Thyroid gland (tissue), 4 donors: ENCODE results near the gene AP4B1. TPM values are rescaled to one million over a fixed set of nuclear protein-coding genes. Genes with fewer than 3 reads are reported as not detected.

Source experiments
- DNase-seq, 2 donors: peaks; one replicate each; pipeline ENCODE4 v3.0.0-alpha.2; 2019
- H3K27ac ChIP-seq, 3 donors: fragments of 200-600 bp; sonication (generic); 1 replicate in 2 of 3; 2 replicates in 1 of 3; pipeline ENCODE4 v1.5.1; 2016 to 2019; ENCODE audit warnings: mild to moderate bottlenecking in 1 of 3, moderate library complexity in 1 of 3
- H3K27me3 ChIP-seq: fragments of 200-600 bp; sonication (generic); one replicate; pipeline ENCODE4 v1.5.1; 2019
- H3K36me3 ChIP-seq, 2 donors: fragments of 200-600 bp; sonication (generic); one replicate each; pipeline ENCODE4 v1.5.1; 2016 to 2019
- H3K4me1 ChIP-seq, 2 donors: fragments of 200-600 bp; sonication (generic); one replicate each; pipeline ENCODE4 v1.5.1; 2017 to 2019
- H3K4me3 ChIP-seq, 3 donors: fragments of 200-600 bp; sonication (generic); replicated peaks in 1 of 3; 1 replicate in 2 of 3; 2 replicates in 1 of 3; pipeline ENCODE4 v1.5.1; 2016; ENCODE audit warnings: mild to moderate bottlenecking in 1 of 3
- H3K9me3 ChIP-seq: fragments of 200-600 bp; sonication (generic); one replicate; pipeline ENCODE4 v1.5.1; 2017
- CTCF ChIP-seq, 6 experiments: fragments of 200-600 bp in 3 of 6; fragments of 450-650 bp in 3 of 6; sonication (generic) in 3 of 6; IDR thresholded peaks; one replicate each; pipeline ENCODE4 v1.5.1; 2016 to 2019; ENCODE audit warnings: antibody characterized with exemption in 6 of 6, mild to moderate bottlenecking in 2 of 6, inconsistent platforms in 1 of 6, moderate library complexity in 1 of 6
- POLR2A ChIP-seq, 2 donors: fragments of 450-650 bp; IDR thresholded peaks; one replicate each; pipeline ENCODE4 v1.6.1; 2017; ENCODE audit warnings: antibody characterized with exemption in 2 of 2, mild to moderate bottlenecking in 2 of 2, moderate library complexity in 1 of 2
- WGBS, 2 donors: methylation state at CpG; one replicate each; pipeline ENCODE4 v1.1.5; 2017; 5-methylcytosine and 5-hydroxymethylcytosine counted together
- intact Hi-C: fragments of 100-400 bp; cut with DNase I; formaldehyde crosslinking; loops from one replicate; pipeline ENCODE4 v1.15.1; 2023
- total RNA-seq, 4 donors: library from RNA; depleted of rRNA; stranded (reverse); fragments of >200 nt; gene quantifications; one replicate each; pipeline ENCODE4 v1.2.3, GENCODE V29; 2016

The AP4B1 gene
- total RNA-seq, 4 donors from 2014 or later = 9.7 to 14.8 (median 14.0) TPM

GRCh38 chr1:113890816-113891215 lies 13.8 kb downstream of the AP4B1 start:
- 50 to 71% methylated on average over 2 of the region's 2 CpGs for WGBS, 2 donors
- DNase-seq = no peak
- intact Hi-C loops = no loop called here
- H3K27ac ChIP-seq = no peak overlapping the region
- no peaks in the 10 kb centered on the region for H3K9me3 ChIP-seq
- H3K36me3 ChIP-seq = peaks cover 0 to 8% of the 10 kb centered on the region in 2 donors
- H3K4me1 ChIP-seq = peaks cover 7 to 8% of the 10 kb centered on the region in 2 donors
- TF ChIP-seq POLR2A (IDR thresholded peaks at IDR 0.05) (no peak), CTCF (IDR thresholded peaks at IDR 0.05) (no peak)
- no peak overlapping the region for H3K4me3 ChIP-seq
- no peaks in the 10 kb centered on the region for H3K27me3 ChIP-seq

GRCh38 chr1:113887402-113888175 lies 17.0 kb downstream of the AP4B1 start, which contains the start of gene BCL2L15:
BCL2L15 (minus strand) TSS chr1:113887581; CDS start chr1:113887375, 206 bp downstream.
- Histone ChIP-seq H3K4me1 (peaks cover 7 to 8% of the 10 kb centered on the region in 2 donors), H3K27ac (no peak within 1 kb of the TSS)
- TF ChIP-seq POLR2A (IDR thresholded peaks at IDR 0.05) (no peak), CTCF (IDR thresholded peaks at IDR 0.05) (no peak)

GRCh38 chr1:113886417-113887401 lies 17.9 kb downstream of the AP4B1 start:
- Histone ChIP-seq H3K9me3 (no peaks in the 10 kb centered on the region), H3K4me1 (peaks cover 7 to 8% of the 10 kb centered on the region in 2 donors), H3K36me3 (no peaks in the 10 kb centered on the region), H3K4me3 (no peak overlapping the region), H3K27ac (no peak overlapping the region), H3K27me3 (no peaks in the 10 kb centered on the region)
- WGBS, 2 donors = 89 to 93% methylated on average over 17 of the region's 17 CpGs
- intact Hi-C loops = no loop called here
- DNase-seq = no peak
- TF ChIP-seq POLR2A (IDR thresholded peaks at IDR 0.05) (no peak), CTCF (IDR thresholded peaks at IDR 0.05) (no peak)

More at GRCh38 chr1:113887402-113888175, 17.0 kb downstream of the AP4B1 start, which contains the start of gene BCL2L15:
- intact Hi-C loops = no loop called here
- no peak within 1 kb of the TSS for H3K4me3 ChIP-seq
- WGBS, 2 donors = 70 to 77% methylated on average over 6 of the region's 6 CpGs
- no peaks in the 10 kb centered on the region for H3K36me3 ChIP-seq
- H3K27me3 ChIP-seq = no peaks in the 10 kb centered on the region
- no peaks in the 10 kb centered on the region for H3K9me3 ChIP-seq
- DNase-seq = no peak

GRCh38 chr1:113881661-113882060 lies 22.9 kb downstream of the AP4B1 start:
- Histone ChIP-seq H3K27me3 (no peaks in the 10 kb centered on the region), H3K36me3 (no peaks in the 10 kb centered on the region), H3K4me1 (peaks cover 10 to 12% of the 10 kb centered on the region in 2 donors), H3K27ac (peak overlapping the region in 1 of 3 donors; percentile 80), H3K9me3 (no peaks in the 10 kb centered on the region), H3K4me3 (no peak overlapping the region)
- TF ChIP-seq CTCF (IDR thresholded peaks at IDR 0.05) (no peak), POLR2A (IDR thresholded peaks at IDR 0.05) (no peak)
- WGBS, 2 donors = 55 to 56% methylated on average over 2 of the region's 2 CpGs
- peak; percentile 8 to 44 for DNase-seq
- intact Hi-C loops = no loop called here
